ENCODE results near the gene PNKP. TPM values are rescaled to one million over a fixed set of nuclear protein-coding genes. Genes with fewer than 3 reads are reported as not detected.
A peak's percentile ranks its signal among the peaks of the same experiment; 100 is the strongest.

The PNKP gene
- polyA plus RNA-seq (2011; rRNA removed) (13.0 and 13.1 TPM in 2 replicates), polyA minus RNA-seq (2011; rRNA and poly(A)+ RNA removed) (12.2 and 17.3 TPM in 2 replicates)

DNA sequence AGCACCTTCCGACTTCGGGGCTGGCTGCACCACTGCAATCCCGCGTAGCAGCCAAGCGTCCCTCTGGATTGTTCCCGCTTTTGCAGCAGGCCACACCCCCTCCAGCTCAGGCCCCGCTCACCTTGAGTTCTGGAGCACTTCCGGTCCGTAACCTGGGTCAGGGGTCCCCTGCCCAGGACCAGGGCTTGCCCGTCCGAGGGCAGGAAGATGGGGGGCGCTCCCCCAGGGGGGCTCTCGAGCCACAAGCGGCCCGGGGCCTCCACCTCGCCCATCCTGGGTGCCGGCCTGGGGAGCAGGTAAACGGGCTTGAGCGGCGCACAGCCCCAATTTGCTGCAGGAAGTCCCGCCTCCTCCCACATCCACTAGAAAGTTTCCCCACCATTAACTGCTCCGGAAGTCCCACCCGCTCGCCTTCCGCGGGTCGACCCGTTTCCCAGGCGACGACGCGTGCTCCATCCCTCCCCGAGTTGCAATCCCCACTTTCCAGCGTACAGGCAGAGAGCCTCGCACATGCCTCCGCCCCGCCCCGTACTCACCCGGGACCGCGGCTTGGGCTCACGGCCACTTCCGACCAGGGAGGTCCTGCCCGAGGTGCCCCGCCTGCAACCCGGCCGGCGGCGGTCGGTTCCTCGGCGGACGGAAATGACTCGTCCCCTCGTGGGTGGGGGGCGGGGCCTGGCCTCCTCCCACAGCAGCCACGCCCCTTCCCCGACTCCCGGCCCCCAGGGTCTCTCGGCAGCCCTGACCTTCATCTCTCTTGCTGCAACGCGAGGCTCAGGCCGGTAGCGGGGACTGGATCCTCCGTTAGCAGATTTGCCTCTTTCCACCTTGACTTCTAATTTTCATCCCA lies at the start of gene PNKP:
Gene PNKP (minus strand): TSS at position 644 of the 850 bp plus-strand sequence. CDS start 372 bp downstream, at position 272.
- peak within 1 kb of the TSS; percentile 91 for H3K27ac ChIP-seq (ENCODE audit: low read depth, low read length)
- DNase-seq (ENCODE audit: low read depth, low spot score), result peak; percentile 67
- H3K9me3 ChIP-seq (ENCODE audit: control insufficient read depth, insufficient read depth, low read length), result no peaks in the 10 kb centered on the region; the same call in 1 of the 2 replicates
- TF ChIP-seq CTCF (IDR thresholded peaks at IDR 0.05; ENCODE audit: low read depth, low read length), result no peak
- ChIA-PET CTCF (interaction anchor here (0.6 kb wide), 1 partner anchor 48 kb away, joined by 3 read pairs; no protein-coding TSS in a partner anchor), POLR2A (interaction anchor here (0.8 to 1.2 kb wide), 2 partner anchors 9 to 10 kb away, joined by 3 to 4 read pairs; partner anchors contain the start of gene AKT1S1)
- H3K27me3 ChIP-seq (ENCODE audit: control insufficient read depth, insufficient read depth, low read length), result no peaks in the 10 kb centered on the region
- H3K4me3 ChIP-seq (ENCODE audit: low read depth, low read length), result peak within 1 kb of the TSS; percentile 91

DNA sequence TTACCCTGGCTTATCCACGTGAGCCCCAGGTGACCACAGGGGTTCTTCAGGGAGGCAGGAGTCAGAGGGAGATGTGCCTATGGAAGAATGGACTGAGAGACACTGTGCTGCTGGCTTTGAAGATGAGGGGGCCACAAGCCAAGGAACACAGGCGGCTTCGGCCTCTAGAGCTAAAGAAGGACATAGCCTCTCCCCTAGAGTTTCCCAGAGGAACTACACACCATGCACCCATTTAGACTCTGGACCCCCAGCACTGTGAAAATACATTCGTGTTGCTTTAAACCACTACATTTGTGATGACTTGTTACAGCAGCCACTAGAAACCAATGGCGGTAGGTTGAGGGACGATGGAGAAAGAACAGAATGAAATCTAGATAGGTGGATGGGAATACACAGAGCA lies 47.9 kb upstream of the PNKP start:
- no peak overlapping the region for H3K27ac ChIP-seq (ENCODE audit: low read depth, low read length)
- ChIA-PET CTCF (interaction anchor here (0.6 kb wide), 1 partner anchor 48 kb away, joined by 3 read pairs; the partner anchor contains the start of gene PNKP), POLR2A (interaction anchor here (0.7 kb wide), 1 partner anchor 62 kb away, joined by 8 read pairs; no protein-coding TSS in a partner anchor)
- H3K4me3 ChIP-seq (ENCODE audit: low read depth, low read length), result no peak overlapping the region
- no peaks in the 10 kb centered on the region for H3K9me3 ChIP-seq (ENCODE audit: control insufficient read depth, insufficient read depth, low read length)
- no peak for TF ChIP-seq CTCF (IDR thresholded peaks at IDR 0.05; ENCODE audit: low read depth, low read length)
- no peaks in the 10 kb centered on the region for H3K27me3 ChIP-seq (ENCODE audit: control insufficient read depth, insufficient read depth, low read length)
- DNase-seq (ENCODE audit: low read depth, low spot score), result no peak

GRCh38 chr19:49913720-49914119 lies 46.3 kb upstream of the PNKP start:
- ChIA-PET CTCF (no interaction called here), POLR2A (no interaction called here)
- no peak for TF ChIP-seq CTCF (IDR thresholded peaks at IDR 0.05; ENCODE audit: low read depth, low read length)
- Histone ChIP-seq H3K9me3 (ENCODE audit: control insufficient read depth, insufficient read depth, low read length) (no peaks in the 10 kb centered on the region; the same call in 1 of the 2 replicates), H3K27ac (ENCODE audit: low read depth, low read length) (no peak overlapping the region), H3K27me3 (ENCODE audit: control insufficient read depth, insufficient read depth, low read length) (no peaks in the 10 kb centered on the region), H3K4me3 (ENCODE audit: low read depth, low read length) (no peak overlapping the region)
- DNase-seq (ENCODE audit: low read depth, low spot score), result no peak

DNA sequence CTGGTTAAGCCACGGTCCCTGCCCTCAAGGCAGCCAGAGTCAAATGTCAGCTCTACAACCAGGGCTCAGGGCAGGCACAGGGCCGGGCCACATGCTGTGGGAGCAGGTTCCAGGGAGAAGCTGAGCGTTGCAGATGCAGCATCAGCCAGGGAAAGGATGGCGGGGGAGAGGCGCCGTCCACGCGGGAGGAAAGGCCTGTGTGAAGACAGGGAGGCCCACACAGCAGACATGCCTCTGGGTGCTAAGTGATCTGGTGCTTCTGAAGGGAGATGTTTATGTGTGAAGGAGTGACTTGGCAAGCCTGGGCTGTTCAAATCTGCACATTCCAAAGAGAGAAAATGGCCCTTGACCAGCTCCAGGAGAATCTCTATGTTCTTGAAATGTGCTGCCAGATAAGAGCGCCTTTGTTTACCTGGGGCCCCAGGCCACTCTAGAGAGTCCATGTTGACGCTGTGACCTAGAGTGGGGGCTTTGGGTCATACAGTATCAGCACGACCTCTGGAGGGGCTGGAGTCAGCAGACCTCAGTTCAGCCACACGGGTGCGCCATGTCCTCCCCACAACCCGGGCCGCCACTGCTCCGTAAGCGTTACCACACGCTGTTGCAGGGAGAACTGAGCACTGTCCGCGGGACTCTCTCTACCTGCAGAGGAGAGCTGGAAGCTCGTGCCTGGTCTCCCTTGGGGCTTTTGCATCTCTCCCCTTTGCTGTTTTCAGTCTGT lies 45.7 kb upstream of the PNKP start:
- H3K27ac ChIP-seq (ENCODE audit: low read depth, low read length), result peak overlapping the region; percentile 31
- TF ChIP-seq CTCF (IDR thresholded peaks at IDR 0.05; ENCODE audit: low read depth, low read length), result peak; percentile 21; the same call in 1 of the 2 replicates
- ChIA-PET CTCF (no interaction called here), POLR2A (no interaction called here)
- no peak for DNase-seq (ENCODE audit: low read depth, low spot score)
- H3K4me3 ChIP-seq (ENCODE audit: low read depth, low read length), result no peak overlapping the region
- no peaks in the 10 kb centered on the region for H3K27me3 ChIP-seq (ENCODE audit: control insufficient read depth, insufficient read depth, low read length)
- no peaks in the 10 kb centered on the region; the same call in 1 of the 2 replicates for H3K9me3 ChIP-seq (ENCODE audit: control insufficient read depth, insufficient read depth, low read length)
